Breast epithelium (tissue), 4 donors: ENCODE results near the gene KRTAP20-3. TPM values are rescaled to one million over a fixed set of nuclear protein-coding genes. Genes with fewer than 3 reads are reported as not detected.

Experiments
- DNase-seq, 2 donors: peaks; one replicate each; pipeline ENCODE4 v3.0.0-alpha.2; 2019; ENCODE audit warnings: low spot score in 2 of 2
- H3K27ac ChIP-seq, 2 donors: fragments of 200-600 bp; sonication (generic) in 1 of 2; one replicate each; pipeline ENCODE4 v1.5.1; 2016 to 2019; ENCODE audit warnings: mild to moderate bottlenecking in 1 of 2
- H3K27me3 ChIP-seq, 2 donors: fragments of 200-600 bp; sonication (generic) in 1 of 2; one replicate each; pipeline versions ENCODE4 v1.5.1 to v1.6.0; 2017 to 2019; ENCODE audit warnings: control low read depth in 1 of 2, mild to moderate bottlenecking in 1 of 2
- H3K36me3 ChIP-seq: fragments of 200-600 bp; one replicate; pipeline ENCODE4 v1.5.1; 2019
- H3K4me1 ChIP-seq, 2 donors: fragments of 200-600 bp; sonication (generic); one replicate each; pipeline ENCODE4 v1.5.1; 2016 to 2019; ENCODE audit warnings: control low read depth in 1 of 2
- H3K4me3 ChIP-seq, 3 donors: fragments of 200-600 bp; sonication (generic); 1 replicate in 2 of 3; 2 replicates in 1 of 3; pipeline ENCODE4 v1.5.1; 2016 to 2019; ENCODE audit warnings: mild to moderate bottlenecking in 3 of 3, moderate library complexity in 2 of 3
- H3K9me3 ChIP-seq, 2 donors: fragments of 200-600 bp; sonication (generic) in 1 of 2; one replicate each; pipeline ENCODE4 v1.5.1; 2016 to 2019; ENCODE audit warnings: control low read depth in 1 of 2
- POLR2A ChIP-seq: fragments of 450-650 bp; IDR thresholded peaks from one replicate; pipeline ENCODE4 v1.6.1; 2016; ENCODE audit warnings: antibody characterized with exemption, mild to moderate bottlenecking, moderate library complexity
- POLR2AphosphoS5 ChIP-seq, 3 donors: sonication (generic); formaldehyde crosslinking; IDR thresholded peaks; one replicate each; pipeline ENCODE4 v1.6.1; 2017; ENCODE audit warnings: antibody characterized with exemption in 3 of 3
- intact Hi-C: fragments of 100-400 bp; cut with DNase I; formaldehyde crosslinking; loops from one replicate; pipeline ENCODE4 v1.15.1; 2023; ENCODE audit warnings: low total_unique reads
- total RNA-seq, 3 donors: library from RNA; depleted of rRNA; stranded (reverse); fragments of >200 nt; gene quantifications; one replicate each; pipeline ENCODE4 v1.1.0, GENCODE V29; 2016
- TF ChIP-seq, protein P1 (sequence below), 3 donors: fragments of 450-650 bp; IDR thresholded peaks; one replicate each; pipeline ENCODE4 v1.5.1; 2016 to 2017; ENCODE audit warnings: antibody characterized with exemption in 3 of 3, mild to moderate bottlenecking in 3 of 3, moderate library complexity in 3 of 3

KRTAP20-3 gene
- total RNA-seq, 3 donors from 2014 or later: not detected

DNA sequence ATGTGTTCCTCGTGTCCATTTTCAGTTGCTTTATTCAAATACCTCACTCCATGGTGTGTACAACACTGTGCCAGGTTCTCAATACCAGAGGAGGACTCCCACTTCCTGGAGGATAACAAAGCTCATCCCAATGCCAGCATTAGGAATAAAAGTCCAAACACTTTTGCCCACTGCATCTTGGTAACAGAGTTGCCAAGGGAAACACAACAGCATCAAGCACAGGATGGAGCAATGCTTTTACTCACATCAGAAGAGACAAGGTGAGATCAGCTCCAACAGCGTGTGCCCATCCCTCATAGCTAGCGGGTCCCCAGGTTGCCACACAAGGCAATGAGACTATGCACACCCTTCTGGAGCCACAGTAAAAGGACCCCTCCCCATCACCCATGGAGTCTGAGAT lies 19.3 kb upstream of the KRTAP20-3 start:
- H3K36me3 ChIP-seq: no peaks in the 10 kb centered on the region
- no peak overlapping the region for H3K4me3 ChIP-seq
- H3K9me3 ChIP-seq: peaks cover 0 to 10% of the 10 kb centered on the region in 2 donors
- TF ChIP-seq, protein P1, sequence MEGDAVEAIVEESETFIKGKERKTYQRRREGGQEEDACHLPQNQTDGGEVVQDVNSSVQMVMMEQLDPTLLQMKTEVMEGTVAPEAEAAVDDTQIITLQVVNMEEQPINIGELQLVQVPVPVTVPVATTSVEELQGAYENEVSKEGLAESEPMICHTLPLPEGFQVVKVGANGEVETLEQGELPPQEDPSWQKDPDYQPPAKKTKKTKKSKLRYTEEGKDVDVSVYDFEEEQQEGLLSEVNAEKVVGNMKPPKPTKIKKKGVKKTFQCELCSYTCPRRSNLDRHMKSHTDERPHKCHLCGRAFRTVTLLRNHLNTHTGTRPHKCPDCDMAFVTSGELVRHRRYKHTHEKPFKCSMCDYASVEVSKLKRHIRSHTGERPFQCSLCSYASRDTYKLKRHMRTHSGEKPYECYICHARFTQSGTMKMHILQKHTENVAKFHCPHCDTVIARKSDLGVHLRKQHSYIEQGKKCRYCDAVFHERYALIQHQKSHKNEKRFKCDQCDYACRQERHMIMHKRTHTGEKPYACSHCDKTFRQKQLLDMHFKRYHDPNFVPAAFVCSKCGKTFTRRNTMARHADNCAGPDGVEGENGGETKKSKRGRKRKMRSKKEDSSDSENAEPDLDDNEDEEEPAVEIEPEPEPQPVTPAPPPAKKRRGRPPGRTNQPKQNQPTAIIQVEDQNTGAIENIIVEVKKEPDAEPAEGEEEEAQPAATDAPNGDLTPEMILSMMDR (IDR thresholded peaks at IDR 0.05): no peak
- no peak for TF ChIP-seq POLR2AphosphoS5 (IDR thresholded peaks at IDR 0.05)
- TF ChIP-seq POLR2A: no peak
- no peak for DNase-seq
- intact Hi-C loops: no loop called here
- no peak overlapping the region for H3K27ac ChIP-seq
- H3K4me1 ChIP-seq: no peaks in the 10 kb centered on the region
- H3K27me3 ChIP-seq: no peaks in the 10 kb centered on the region

DNA sequence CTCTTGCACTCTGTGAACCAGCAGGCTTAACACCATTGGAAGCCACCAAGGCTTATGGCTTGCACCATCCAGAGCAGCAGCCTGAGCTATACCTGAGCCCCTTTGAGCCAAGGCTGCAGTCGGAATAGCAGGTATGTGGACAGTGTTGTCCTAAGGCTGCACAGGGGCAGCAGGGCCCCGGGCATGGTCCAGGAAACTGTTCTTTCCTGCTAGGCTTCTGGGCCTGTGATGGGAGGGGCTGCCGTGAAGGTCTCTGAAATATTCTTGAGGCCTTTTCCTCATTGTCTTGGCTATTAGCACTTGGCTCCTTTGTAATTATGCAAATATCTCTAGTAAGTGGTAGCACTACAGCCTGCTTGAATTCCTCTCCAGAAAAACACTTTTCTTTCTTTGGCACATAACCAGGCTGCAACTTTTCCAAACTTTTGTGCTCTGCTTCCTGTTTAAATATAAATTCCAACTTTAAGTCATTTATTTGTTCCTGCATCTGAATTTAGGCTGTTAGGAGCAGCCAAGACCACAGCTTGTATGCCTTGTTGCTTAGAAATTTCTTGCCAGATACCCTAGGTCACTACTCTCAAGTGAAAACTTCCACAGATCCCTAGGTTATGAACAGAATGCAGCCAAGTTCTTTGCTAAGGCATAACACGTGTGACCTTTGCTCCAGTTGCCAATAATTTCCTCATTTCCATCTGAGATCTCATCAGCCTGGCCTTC lies 17.1 kb upstream of the KRTAP20-3 start:
- Histone ChIP-seq H3K27ac (no peak overlapping the region), H3K4me1 (no peaks in the 10 kb centered on the region), H3K4me3 (no peak overlapping the region), H3K36me3 (no peaks in the 10 kb centered on the region), H3K9me3 (peaks cover 0 to 10% of the 10 kb centered on the region in 2 donors), H3K27me3 (no peaks in the 10 kb centered on the region)
- TF ChIP-seq POLR2AphosphoS5 (IDR thresholded peaks at IDR 0.05) (no peak), POLR2A (no peak)
- TF ChIP-seq, protein P1 (IDR thresholded peaks at IDR 0.05): no peak
- no peak for DNase-seq
- intact Hi-C loops: no loop called here

DNA sequence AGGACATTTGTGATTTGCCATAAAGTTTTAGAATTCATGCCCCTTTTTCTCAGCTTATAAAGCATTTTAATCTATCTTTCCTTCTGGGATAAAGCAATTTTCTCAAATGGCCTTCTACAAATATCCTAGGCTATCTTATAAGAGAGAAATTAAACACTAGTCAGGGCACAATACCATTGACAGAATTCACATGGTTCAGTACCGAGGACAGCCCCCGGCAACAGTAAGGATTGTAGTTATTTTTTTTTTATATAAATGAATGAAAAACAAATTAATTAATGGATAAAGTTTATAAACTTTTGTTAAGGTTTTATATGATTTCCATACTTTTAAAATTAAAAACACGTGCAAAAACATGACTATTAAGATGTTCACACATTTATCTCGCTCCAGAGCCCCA lies 14.6 kb upstream of the KRTAP20-3 start:
- no peak for TF ChIP-seq POLR2AphosphoS5 (IDR thresholded peaks at IDR 0.05)

DNA sequence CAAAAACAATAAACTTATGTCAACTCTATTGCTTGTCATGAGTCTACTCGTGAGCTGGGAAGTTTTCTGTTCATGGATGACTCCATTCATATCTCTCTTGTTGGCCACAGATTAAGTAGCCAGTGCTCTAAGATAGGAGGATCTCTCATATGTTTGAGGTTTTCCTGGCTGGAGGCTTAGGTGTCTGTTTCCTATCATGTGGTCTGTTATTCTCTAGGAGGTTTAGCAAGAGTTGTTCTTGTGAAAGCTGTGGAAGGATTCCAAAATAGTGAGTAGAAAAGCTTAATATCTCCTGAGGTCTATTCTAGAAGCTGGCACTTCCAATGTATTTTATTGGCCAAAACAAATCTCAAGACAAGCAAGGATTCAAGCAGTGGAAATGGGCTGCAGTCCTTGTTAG lies 13.5 kb upstream of the KRTAP20-3 start:
- intact Hi-C loops: no loop called here
- Histone ChIP-seq H3K27me3 (no peaks in the 10 kb centered on the region), H3K9me3 (peaks cover 0 to 10% of the 10 kb centered on the region in 2 donors), H3K4me1 (no peaks in the 10 kb centered on the region), H3K27ac (no peak overlapping the region), H3K4me3 (no peak overlapping the region), H3K36me3 (no peaks in the 10 kb centered on the region)
- TF ChIP-seq POLR2A (no peak), POLR2AphosphoS5 (IDR thresholded peaks at IDR 0.05) (no peak)
- TF ChIP-seq, protein P1 (IDR thresholded peaks at IDR 0.05): no peak
- DNase-seq: no peak

More for the DNA sequence above, 14.6 kb upstream of the KRTAP20-3 start:
- Histone ChIP-seq H3K4me1 (no peaks in the 10 kb centered on the region), H3K27ac (no peak overlapping the region), H3K4me3 (no peak overlapping the region), H3K27me3 (no peaks in the 10 kb centered on the region), H3K36me3 (no peaks in the 10 kb centered on the region), H3K9me3 (peaks cover 0 to 10% of the 10 kb centered on the region in 2 donors)
- intact Hi-C loops: no loop called here
- no peak for DNase-seq

DNA sequence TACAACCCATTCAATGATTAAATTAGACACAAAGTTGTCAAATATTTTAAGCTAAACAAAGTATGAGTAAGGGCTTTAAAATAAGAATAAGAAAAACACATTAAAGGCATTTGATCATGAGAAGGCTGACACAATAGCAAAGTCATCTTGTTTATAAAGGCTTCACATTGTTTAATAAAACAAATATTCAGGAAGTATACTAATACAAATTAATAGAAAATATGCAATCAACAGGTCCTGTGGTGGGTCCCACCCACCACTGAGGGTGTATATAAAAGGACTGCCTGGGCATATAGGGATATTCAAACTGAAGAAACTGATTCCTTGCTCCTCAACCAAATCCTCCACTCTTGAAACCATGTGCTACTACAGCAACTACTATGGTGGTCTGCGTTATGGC lies 7.8 kb upstream of the KRTAP20-3 start, which contains the start of gene KRTAP20-2:
TSS of gene KRTAP20-2 (plus strand) at position 301 of the 400 bp plus-strand sequence. CDS start at position 359, 58 bp downstream.
- Histone ChIP-seq H3K4me1 (no peaks in the 10 kb centered on the region), H3K36me3 (no peaks in the 10 kb centered on the region), H3K4me3 (no peak within 1 kb of the TSS), H3K9me3 (no peaks in the 10 kb centered on the region), H3K27me3 (no peaks in the 10 kb centered on the region), H3K27ac (no peak within 1 kb of the TSS)
- intact Hi-C loops: no loop called here
- DNase-seq: no peak
- TF ChIP-seq POLR2AphosphoS5 (IDR thresholded peaks at IDR 0.05): no peak
- TF ChIP-seq, protein P1 (IDR thresholded peaks at IDR 0.05): no peak
- no peak for TF ChIP-seq POLR2A
